Bronchial epithelial cell (primary cell): ENCODE data around the gene KLHL25. TPM values are rescaled to one million over a fixed set of nuclear protein-coding genes. Genes with fewer than 3 reads are reported as not detected.

Source experiments
- DNase-seq: peaks from one replicate; pipeline ENCODE4 v3.0.0-alpha.2; 2010; ENCODE audit warnings: low read depth
- FAIRE-seq: peaks from 2 replicates; lab custom pipeline; 2011; peaks lifted over from hg19 to GRCh38; lab: Jason Lieb, UNC
- H3K27me3 ChIP-seq: 2 replicates; pipeline ENCODE4 v1.5.1; 2011; ENCODE audit warnings: low read length; ENCODE audit not compliant: control insufficient read depth, insufficient read depth
- H3K36me3 ChIP-seq: 2 replicates; pipeline ENCODE4 v1.5.1; 2011; ENCODE audit warnings: low read length; ENCODE audit not compliant: control insufficient read depth, insufficient read depth
- H3K4me3 ChIP-seq: 2 replicates; pipeline ENCODE4 v1.5.1; 2011; ENCODE audit warnings: mild to moderate bottlenecking, low read depth, low read length, control low read depth
- total RNA-seq: library from RNA; depleted of rRNA; stranded (reverse); fragments of >200 nt; gene quantifications from 2 replicates; pipeline ENCODE4 v1.2.1, GENCODE V29; 2014
- TF ChIP-seq, protein P1 (sequence below): IDR thresholded peaks from 2 replicates; pipeline ENCODE4 v1.5.1; 2011; ENCODE audit warnings: mild to moderate bottlenecking, moderate library complexity, low read length, control low read depth, inconsistent platforms; ENCODE audit not compliant: insufficient read depth, severe bottlenecking

Gene KLHL25
- total RNA-seq, 1 donor from 2014 or later: 4.7 TPM

DNA sequence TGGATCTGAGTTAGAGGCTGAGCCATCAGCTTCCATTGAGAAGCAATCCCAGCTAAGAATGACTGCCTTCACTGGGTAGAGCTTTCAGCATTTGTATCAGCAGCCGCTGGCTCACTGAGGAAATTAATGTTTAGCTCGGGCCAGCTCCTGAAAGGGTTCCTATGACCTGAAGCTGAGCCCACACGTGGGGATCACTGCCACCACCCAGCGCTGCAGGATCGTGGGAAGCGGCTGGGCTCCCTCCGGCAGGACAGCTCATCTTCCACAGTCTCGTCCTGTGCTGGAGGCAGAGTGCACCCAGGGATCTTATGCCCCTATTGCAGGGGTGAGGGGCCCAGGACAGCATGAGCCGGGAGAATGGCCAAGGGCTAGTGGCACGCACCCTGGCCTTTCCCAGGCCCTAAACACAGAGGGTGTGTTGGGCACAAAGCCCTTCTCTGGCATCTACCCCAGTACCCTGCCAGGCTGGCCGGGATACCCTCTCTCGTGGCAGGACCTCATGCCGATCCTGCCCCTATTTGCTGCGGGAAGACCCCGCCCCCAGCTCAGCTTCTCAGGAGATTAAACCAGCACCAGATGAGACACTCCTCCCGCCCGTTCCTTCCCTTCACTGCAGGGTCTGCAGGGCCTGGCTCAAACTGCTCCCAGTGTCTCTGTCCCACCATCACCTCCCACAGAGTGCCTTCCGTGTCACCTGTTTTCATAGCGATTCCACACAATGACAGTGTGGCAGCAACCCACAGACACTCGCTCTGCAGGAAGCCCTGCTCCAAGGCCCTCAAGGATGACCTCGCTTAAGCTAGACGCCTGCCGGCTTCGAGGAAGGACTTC is 28.5 kb downstream of the KLHL25 start:
- FAIRE-seq (no peak), DNase-seq (no peak)
- Histone ChIP-seq H3K36me3 (peaks cover 5% of the 10 kb centered on the region), H3K4me3 (no peak overlapping the region), H3K27me3 (no peaks in the 10 kb centered on the region)
- TF ChIP-seq, protein P1, sequence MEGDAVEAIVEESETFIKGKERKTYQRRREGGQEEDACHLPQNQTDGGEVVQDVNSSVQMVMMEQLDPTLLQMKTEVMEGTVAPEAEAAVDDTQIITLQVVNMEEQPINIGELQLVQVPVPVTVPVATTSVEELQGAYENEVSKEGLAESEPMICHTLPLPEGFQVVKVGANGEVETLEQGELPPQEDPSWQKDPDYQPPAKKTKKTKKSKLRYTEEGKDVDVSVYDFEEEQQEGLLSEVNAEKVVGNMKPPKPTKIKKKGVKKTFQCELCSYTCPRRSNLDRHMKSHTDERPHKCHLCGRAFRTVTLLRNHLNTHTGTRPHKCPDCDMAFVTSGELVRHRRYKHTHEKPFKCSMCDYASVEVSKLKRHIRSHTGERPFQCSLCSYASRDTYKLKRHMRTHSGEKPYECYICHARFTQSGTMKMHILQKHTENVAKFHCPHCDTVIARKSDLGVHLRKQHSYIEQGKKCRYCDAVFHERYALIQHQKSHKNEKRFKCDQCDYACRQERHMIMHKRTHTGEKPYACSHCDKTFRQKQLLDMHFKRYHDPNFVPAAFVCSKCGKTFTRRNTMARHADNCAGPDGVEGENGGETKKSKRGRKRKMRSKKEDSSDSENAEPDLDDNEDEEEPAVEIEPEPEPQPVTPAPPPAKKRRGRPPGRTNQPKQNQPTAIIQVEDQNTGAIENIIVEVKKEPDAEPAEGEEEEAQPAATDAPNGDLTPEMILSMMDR: no peak

DNA sequence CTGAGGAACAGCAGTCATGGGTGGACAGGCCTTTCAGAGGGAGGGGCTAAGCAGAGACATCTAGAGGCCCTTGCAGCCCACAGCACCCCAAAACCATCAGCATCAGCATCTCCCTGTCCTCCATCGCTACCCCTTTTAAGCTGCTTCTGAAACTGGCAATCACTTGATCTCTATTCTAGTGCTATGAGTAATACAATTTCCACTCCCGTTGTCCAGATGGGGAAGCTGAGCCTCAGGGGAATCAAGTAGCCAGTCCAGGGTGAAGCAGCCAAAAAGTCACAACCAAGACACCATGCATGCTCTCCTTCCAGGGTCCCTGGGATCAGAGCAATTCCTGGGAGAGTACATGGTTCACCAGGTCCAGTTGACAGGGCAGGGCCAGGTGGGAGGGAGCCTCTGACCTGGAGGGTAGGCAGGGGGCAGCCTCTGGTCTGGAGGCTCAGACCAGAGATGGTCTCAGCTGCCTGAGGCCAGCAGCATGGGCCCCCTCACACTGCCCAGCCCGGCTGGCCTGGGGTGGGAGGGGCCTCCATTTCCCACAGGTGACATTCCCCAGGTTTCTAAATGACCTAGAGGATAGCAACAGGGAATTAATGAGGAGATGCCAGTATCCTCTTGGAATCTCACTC is 30.0 kb downstream of the KLHL25 start:
- DNase-seq (no peak), FAIRE-seq (no peak)
- TF ChIP-seq, protein P1: no peak
- peaks cover 5% of the 10 kb centered on the region for H3K36me3 ChIP-seq
- no peaks in the 10 kb centered on the region for H3K27me3 ChIP-seq
- H3K4me3 ChIP-seq: no peak overlapping the region

DNA sequence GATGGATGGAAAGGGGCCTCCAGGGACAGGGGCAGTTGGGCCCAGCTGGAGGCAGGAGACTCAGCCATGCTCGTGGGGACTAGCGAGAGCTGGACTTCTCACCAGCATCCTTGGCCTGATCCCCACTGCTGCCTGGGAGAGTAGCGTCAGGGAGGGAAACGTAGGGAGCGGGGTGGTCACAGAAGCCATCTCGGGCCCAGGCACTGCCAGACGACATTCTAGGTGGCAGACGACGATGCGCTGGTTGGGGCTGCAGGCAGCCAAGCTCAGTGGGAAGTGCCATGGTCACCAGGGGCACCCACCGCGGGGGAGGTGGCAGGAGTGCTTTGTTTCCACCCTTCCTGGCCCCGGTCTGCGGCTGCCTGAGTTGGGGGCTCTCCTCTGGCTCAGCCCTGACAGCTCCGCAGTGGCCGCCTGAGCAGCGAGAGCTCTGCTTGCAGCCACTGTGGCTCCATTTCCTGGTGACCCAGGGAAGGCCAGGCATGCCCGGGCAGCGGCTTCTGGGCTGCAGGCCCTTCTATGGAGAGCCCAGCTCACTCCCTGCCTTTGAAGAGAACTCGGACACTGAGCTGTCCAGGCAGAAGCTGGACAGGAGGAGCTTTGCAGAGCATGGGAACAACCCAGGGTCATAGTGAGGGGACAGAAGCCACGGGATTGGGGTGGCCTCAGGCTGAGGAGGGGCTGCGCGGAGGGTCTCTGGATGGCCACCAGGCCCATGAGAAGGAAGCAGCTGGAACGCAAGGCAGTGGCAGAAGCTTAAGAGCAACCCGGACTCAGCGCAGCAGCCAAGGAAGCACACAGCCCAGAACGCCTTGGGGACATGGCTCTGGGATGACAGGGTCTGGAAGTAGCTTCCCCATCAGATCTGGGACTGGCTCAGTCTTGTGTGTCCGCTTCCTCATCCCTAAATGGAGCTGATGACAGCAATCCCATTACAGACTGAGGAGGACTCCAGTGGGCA is 30.8 kb downstream of the KLHL25 start:
- H3K4me3 ChIP-seq: no peak overlapping the region
- peak; percentile 68 for FAIRE-seq

DNA sequence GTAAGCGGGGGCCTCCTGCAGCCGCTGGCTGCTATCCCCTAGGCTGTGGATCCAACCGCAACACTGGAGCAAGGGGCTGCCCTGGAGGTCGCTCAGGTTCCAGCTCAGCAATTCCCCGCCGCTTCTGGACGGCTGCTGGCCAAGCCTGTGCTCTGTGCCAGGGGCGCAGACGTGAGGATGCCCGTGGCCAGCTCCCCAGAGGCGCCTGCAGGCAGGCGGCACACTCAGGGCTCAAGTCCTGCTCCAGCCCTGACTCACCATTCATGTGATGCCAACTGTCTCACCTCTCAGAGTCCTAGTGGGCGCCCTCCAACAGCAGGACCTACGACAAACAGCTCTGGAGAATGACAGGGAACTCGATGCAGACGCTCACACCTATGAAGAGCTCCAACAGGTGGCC is 31.6 kb downstream of the KLHL25 start:
- FAIRE-seq (no peak), DNase-seq (no peak)
- TF ChIP-seq, protein P1: no peak
- H3K27me3 ChIP-seq: no peaks in the 10 kb centered on the region
- no peak overlapping the region for H3K4me3 ChIP-seq
- H3K36me3 ChIP-seq: peaks cover 2% of the 10 kb centered on the region

More for the DNA sequence above, 30.8 kb downstream of the KLHL25 start:
- Histone ChIP-seq H3K36me3 (peaks cover 3% of the 10 kb centered on the region), H3K27me3 (no peaks in the 10 kb centered on the region)
- TF ChIP-seq, protein P1: no peak
- no peak for DNase-seq

DNA sequence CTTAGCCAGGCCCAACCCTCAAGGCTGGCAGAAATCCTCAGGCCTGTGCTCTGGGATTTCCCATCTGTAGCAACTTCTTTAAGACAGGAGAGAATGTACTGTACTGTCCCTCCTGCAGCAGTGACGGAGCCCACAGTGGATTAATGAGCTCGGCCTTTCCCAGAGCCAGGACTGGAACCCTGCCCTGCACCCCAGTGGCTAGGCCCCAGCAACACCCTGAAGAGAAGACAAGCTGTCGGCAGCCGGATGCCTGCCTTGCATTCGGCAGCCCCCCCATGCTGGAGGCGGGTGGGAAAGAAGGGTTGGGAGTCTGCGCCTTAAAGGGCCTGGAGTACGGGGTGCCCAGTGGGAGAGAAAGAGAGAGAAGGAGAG is 32.0 kb downstream of the KLHL25 start:
- no peak overlapping the region for H3K4me3 ChIP-seq
- H3K27me3 ChIP-seq: no peaks in the 10 kb centered on the region
- FAIRE-seq: no peak
- TF ChIP-seq, protein P1: no peak
- DNase-seq: no peak
- no peaks in the 10 kb centered on the region for H3K36me3 ChIP-seq
